DND-41 (cell line): ENCODE data around the gene GNG12.

Source experiments
- ATAC-seq: fragments of 200-7000 bp; cut with Tn5 transposase; 3 replicates; pipeline ENCODE4 v1.9.1; 2021; ENCODE audit warnings: low read depth; ENCODE audit not compliant: insufficient read depth
- DNase-seq: peaks from one replicate; pipeline ENCODE4 v3.0.0-alpha.2; 2020
- H2AFZ ChIP-seq: 2 replicates; pipeline ENCODE4 v1.6.0; 2012; ENCODE audit warnings: low read depth, low read length
- H3K27ac ChIP-seq: 2 replicates; pipeline ENCODE4 v1.5.1; 2012; ENCODE audit warnings: low read length, inconsistent platforms
- H3K27me3 ChIP-seq: fragments of 200-600 bp; sonication (generic); 2 replicates; pipeline ENCODE4 v1.6.0; 2012; ENCODE audit warnings: low read length, mild to moderate bottlenecking, inconsistent platforms; ENCODE audit not compliant: insufficient read depth, poor library complexity
- H3K36me3 ChIP-seq: 2 replicates; pipeline ENCODE4 v1.5.1; 2012; ENCODE audit warnings: low read length, inconsistent platforms; ENCODE audit not compliant: insufficient read depth
- H3K4me1 ChIP-seq: 2 replicates; pipeline ENCODE4 v1.5.1; 2012; ENCODE audit warnings: mild to moderate bottlenecking, low read length; ENCODE audit not compliant: insufficient read depth
- H3K4me2 ChIP-seq: 2 replicates; pipeline ENCODE4 v1.6.0; 2012; ENCODE audit warnings: mild to moderate bottlenecking, moderate library complexity, low read length, inconsistent platforms; ENCODE audit not compliant: insufficient read depth
- H3K4me3 ChIP-seq, 2 experiments: fragments of 200-600 bp in 1 of 2; shearing (Covaris generic) in 1 of 2; 2 replicates each; pipeline ENCODE4 v1.5.1; 2012 to 2016; ENCODE audit warnings: inconsistent platforms in 2 of 2, low read length in 2 of 2, mild to moderate bottlenecking in 2 of 2, low read depth in 1 of 2, moderate library complexity in 1 of 2
- H3K79me2 ChIP-seq: 2 replicates; pipeline ENCODE4 v1.6.0; 2012; ENCODE audit warnings: low read length, inconsistent platforms; ENCODE audit not compliant: insufficient read depth
- H3K9ac ChIP-seq: 2 replicates; pipeline ENCODE4 v1.6.0; 2012; ENCODE audit warnings: low read depth, mild to moderate bottlenecking, inconsistent platforms, low read length, moderate library complexity
- H3K9me3 ChIP-seq: 2 replicates; pipeline ENCODE4 v1.5.1; 2012; ENCODE audit warnings: low read length, moderate library complexity, mild to moderate bottlenecking, inconsistent platforms; ENCODE audit not compliant: insufficient read depth, severe bottlenecking
- H4K20me1 ChIP-seq: 2 replicates; pipeline ENCODE4 v1.6.0; 2012; ENCODE audit warnings: low read length; ENCODE audit not compliant: insufficient read depth
- CTCF ChIP-seq: IDR thresholded peaks from 2 replicates; pipeline ENCODE4 v1.5.1; 2012; ENCODE audit warnings: borderline replicate concordance, low read length, moderate library complexity, mild to moderate bottlenecking; ENCODE audit not compliant: poor library complexity, severe bottlenecking; ENCODE audit errors: extremely low read depth
- EZH2 ChIP-seq: IDR thresholded peaks from 3 replicates; pipeline ENCODE4 v1.6.1; 2012; ENCODE audit warnings: borderline replicate concordance, low read depth, mild to moderate bottlenecking, moderate library complexity, low read length, inconsistent platforms; ENCODE audit not compliant: severe bottlenecking

The GNG12 gene

GRCh38 chr1:67856921-67857320, 23.7 kb upstream of the GNG12 start:
- no peak for DNase-seq
- Histone ChIP-seq H3K79me2 (no peaks in the 10 kb centered on the region), H3K4me3 (no peak overlapping the region), H3K27ac (no peak overlapping the region), H3K27me3 (no peaks in the 10 kb centered on the region), H3K9me3 (no peaks in the 10 kb centered on the region), H2AFZ (no peak overlapping the region), H3K36me3 (no peaks in the 10 kb centered on the region), H3K4me2 (no peak overlapping the region), H4K20me1 (no peaks in the 10 kb centered on the region), H3K9ac (no peak overlapping the region), H3K4me1 (no peaks in the 10 kb centered on the region)
- no peak for ATAC-seq
- TF ChIP-seq EZH2 (no peak), CTCF (no peak)

GRCh38 chr1:67855961-67856360, 22.7 kb upstream of the GNG12 start:
- Histone ChIP-seq H3K4me3 (no peak overlapping the region), H3K27me3 (no peaks in the 10 kb centered on the region), H2AFZ (no peak overlapping the region), H3K4me2 (no peak overlapping the region), H4K20me1 (no peaks in the 10 kb centered on the region), H3K4me1 (no peaks in the 10 kb centered on the region), H3K27ac (no peak overlapping the region), H3K36me3 (no peaks in the 10 kb centered on the region), H3K9ac (no peak overlapping the region), H3K9me3 (no peaks in the 10 kb centered on the region), H3K79me2 (no peaks in the 10 kb centered on the region)
- DNase-seq (no peak), ATAC-seq (no peak)
- TF ChIP-seq CTCF (no peak), EZH2 (no peak)

GRCh38 chr1:67855444-67855843, 22.2 kb upstream of the GNG12 start:
- DNase-seq (no peak), ATAC-seq (no peak)
- H3K4me3 ChIP-seq, result no peak overlapping the region
- H4K20me1 ChIP-seq, result no peaks in the 10 kb centered on the region
- no peak overlapping the region for H2AFZ ChIP-seq
- H3K4me2 ChIP-seq, result no peak overlapping the region
- no peaks in the 10 kb centered on the region for H3K27me3 ChIP-seq
- no peak overlapping the region for H3K27ac ChIP-seq
- H3K79me2 ChIP-seq, result no peaks in the 10 kb centered on the region
- no peaks in the 10 kb centered on the region for H3K9me3 ChIP-seq
- no peak for TF ChIP-seq EZH2
- TF ChIP-seq CTCF, result no peak
- no peaks in the 10 kb centered on the region for H3K4me1 ChIP-seq
- H3K36me3 ChIP-seq, result no peaks in the 10 kb centered on the region
- no peak overlapping the region for H3K9ac ChIP-seq

- no peaks in the 10 kb centered on the region for H3K79me2 ChIP-seq
- H3K27me3 ChIP-seq, result no peaks in the 10 kb centered on the region
- H3K4me3 ChIP-seq, result no peak overlapping the region
- H2AFZ ChIP-seq, result no peak overlapping the region
- H3K9me3 ChIP-seq, result no peaks in the 10 kb centered on the region
- TF ChIP-seq EZH2, result no peak
- TF ChIP-seq CTCF, result peak; percentile 78
- no peak overlapping the region for H3K9ac ChIP-seq
- DNase-seq (peak; percentile 49), ATAC-seq (peak; percentile 78)
- no peaks in the 10 kb centered on the region for H3K36me3 ChIP-seq
- H3K4me2 ChIP-seq, result no peak overlapping the region
- H3K27ac ChIP-seq, result no peak overlapping the region
- H3K4me1 ChIP-seq, result no peaks in the 10 kb centered on the region
- H4K20me1 ChIP-seq, result no peaks in the 10 kb centered on the region
Observed at GRCh38 chr1:67853704-67854103, 20.4 kb upstream of the GNG12 start.
